GF-D8 (cell line): Measurements from ENCODE around the gene PXDC1.

Source experiments
- DNase-seq: peaks from one replicate; lab custom pipeline; 2025; lab: John Stamatoyannopoulos, UW

The PXDC1 gene

GRCh38 chr6:3751077-3751729 lies at the start of gene PXDC1:
Gene PXDC1, minus strand, starts transcription at chr6:3751713. Its CDS starts 182 bp downstream, at chr6:3751531.
- no peak for DNase-seq

GRCh38 chr6:3800850-3801591 lies 49.5 kb upstream of the PXDC1 start:
- DNase-seq = no peak

GRCh38 chr6:3799719-3800118 lies 48.2 kb upstream of the PXDC1 start:
- DNase-seq = no peak

GRCh38 chr6:3798055-3798919 lies 46.8 kb upstream of the PXDC1 start:
- no peak for DNase-seq

- no peak for DNase-seq
Measured at GRCh38 chr6:3797231-3798054, 45.9 kb upstream of the PXDC1 start.

GRCh38 chr6:3796719-3797041 lies 45.2 kb upstream of the PXDC1 start:
- no peak for DNase-seq

GRCh38 chr6:3795836-3796718 lies 44.6 kb upstream of the PXDC1 start:
- DNase-seq = no peak

- DNase-seq = no peak
Measured at GRCh38 chr6:3794092-3794491, 42.6 kb upstream of the PXDC1 start.

- DNase-seq = no peak
Measured at GRCh38 chr6:3793545-3793944, 42.0 kb upstream of the PXDC1 start.

GRCh38 chr6:3791526-3792203 lies 40.2 kb upstream of the PXDC1 start:
- no peak for DNase-seq

- DNase-seq = no peak
Measured at GRCh38 chr6:3789896-3790558, 38.5 kb upstream of the PXDC1 start.

- no peak for DNase-seq
Measured at GRCh38 chr6:3789018-3789895, 37.7 kb upstream of the PXDC1 start.

- no peak for DNase-seq
Measured at GRCh38 chr6:3788408-3789017, 37.0 kb upstream of the PXDC1 start.

- no peak for DNase-seq
Measured at GRCh38 chr6:3786141-3786540, 34.6 kb upstream of the PXDC1 start.

- DNase-seq = no peak
Measured at GRCh38 chr6:3785745-3786098, 34.2 kb upstream of the PXDC1 start.

GRCh38 chr6:3784885-3785744 lies 33.6 kb upstream of the PXDC1 start:
- DNase-seq = no peak

GRCh38 chr6:3784423-3784822 lies 32.9 kb upstream of the PXDC1 start:
- DNase-seq = no peak
